NCI-H345 treated with DMSO at 0.1 percent for 48 hours (cell line): Measurements from ENCODE around the gene MPZL1.
"Not testable (repeated sequence)": the region's sequence is repeated elsewhere in the genome, so short reads cannot be mapped to it uniquely, and the experiment has no call there.

Experiments used
- DNase-seq: peaks from one replicate; lab custom pipeline; 2025; ENCODE audit not compliant: unreplicated experiment; lab: John Stamatoyannopoulos, UW

Gene MPZL1

DNA sequence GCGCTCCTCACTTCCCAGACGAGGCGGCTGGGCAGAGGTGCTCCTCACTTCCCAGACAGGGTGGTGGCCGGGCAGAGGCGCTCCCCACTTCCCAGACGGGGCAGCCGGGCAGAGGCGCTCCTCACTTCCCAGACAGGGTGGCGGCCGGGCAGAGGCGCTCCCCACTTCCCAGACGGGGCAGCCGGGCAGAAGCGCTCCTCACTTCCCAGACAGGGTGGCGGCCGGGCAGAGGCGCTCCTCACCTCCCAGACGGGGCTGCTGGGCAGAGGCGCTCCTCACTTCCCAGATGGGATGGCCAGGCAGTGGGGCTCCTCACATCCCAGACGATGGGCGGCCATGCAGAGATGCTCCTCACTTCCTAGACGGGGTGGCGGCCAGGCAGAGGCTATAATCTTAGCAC, 84.5 kb downstream of the MPZL1 start:
- not testable (repeated sequence) for DNase-seq

- not testable (repeated sequence) for DNase-seq
These were observed 84.9 kb downstream of the MPZL1 start for GRCh38 chr1:167806676-167807075.

- DNase-seq, result no peak
These were observed 86.3 kb downstream of the MPZL1 start for GRCh38 chr1:167808104-167808503.

DNA sequence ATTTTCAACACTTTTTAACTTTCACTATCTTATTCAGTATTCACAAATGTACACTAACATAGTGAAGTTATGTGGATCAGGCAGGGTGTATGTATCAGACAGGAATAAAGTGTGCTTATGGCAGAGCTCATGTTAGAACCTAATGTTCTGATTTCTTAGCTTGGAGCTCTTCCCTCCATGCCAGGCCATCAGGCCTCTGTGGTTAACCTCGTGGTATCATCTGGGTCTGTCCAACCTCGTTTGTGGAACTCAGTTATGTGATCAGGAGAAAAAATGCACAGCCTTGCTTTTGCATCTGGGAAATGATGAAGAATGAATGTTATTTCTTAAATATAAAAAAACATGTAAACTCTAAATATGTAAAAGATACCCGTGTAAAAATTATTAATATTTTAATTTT, 86.9 kb downstream of the MPZL1 start:
- no peak for DNase-seq

GRCh38 chr1:167812972-167813371, 91.2 kb downstream of the MPZL1 start:
- no peak for DNase-seq

- no peak for DNase-seq
These were observed 93.9 kb downstream of the MPZL1 start for GRCh38 chr1:167815650-167816049.

DNA sequence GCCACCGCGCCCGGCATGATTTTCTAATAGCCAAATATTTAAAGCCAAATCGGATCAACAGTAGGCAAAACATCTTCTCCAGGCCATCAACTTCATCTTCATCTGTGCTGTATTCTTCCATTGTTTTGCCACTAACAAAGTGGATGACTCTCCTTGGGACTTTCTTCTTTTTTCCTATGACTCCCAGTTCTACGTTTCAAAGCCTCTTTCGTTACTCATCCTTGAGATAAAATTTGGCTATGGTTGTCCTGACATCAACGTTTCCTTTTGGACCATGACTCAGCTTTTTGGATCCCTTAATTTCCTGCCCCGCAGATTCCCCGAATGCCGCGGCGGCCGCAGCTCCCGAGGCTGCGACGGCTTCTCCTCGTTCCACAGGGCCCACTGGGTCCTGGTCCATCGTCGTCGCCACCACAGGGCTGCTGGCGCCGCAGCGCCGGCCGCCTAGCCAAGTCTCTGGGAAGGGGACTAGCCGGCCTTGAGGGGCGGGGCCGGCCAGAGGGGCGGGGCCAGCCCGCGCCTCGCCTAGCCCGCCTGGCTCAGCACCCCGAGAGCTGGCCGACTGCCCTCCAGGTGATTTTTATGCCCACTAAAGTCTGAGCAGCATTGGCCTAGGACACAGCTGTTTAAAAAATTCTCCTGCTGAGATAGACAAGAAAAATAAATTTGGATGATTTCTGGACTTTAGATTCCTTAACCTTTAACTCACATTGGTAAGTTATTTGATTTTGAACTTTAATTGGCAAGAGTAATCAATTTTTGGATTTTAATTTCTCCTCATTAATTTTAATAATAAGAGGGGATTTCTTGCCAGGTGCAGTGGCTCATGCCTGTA, 98.3 kb downstream of the MPZL1 start:
- DNase-seq, result no peak

DNA sequence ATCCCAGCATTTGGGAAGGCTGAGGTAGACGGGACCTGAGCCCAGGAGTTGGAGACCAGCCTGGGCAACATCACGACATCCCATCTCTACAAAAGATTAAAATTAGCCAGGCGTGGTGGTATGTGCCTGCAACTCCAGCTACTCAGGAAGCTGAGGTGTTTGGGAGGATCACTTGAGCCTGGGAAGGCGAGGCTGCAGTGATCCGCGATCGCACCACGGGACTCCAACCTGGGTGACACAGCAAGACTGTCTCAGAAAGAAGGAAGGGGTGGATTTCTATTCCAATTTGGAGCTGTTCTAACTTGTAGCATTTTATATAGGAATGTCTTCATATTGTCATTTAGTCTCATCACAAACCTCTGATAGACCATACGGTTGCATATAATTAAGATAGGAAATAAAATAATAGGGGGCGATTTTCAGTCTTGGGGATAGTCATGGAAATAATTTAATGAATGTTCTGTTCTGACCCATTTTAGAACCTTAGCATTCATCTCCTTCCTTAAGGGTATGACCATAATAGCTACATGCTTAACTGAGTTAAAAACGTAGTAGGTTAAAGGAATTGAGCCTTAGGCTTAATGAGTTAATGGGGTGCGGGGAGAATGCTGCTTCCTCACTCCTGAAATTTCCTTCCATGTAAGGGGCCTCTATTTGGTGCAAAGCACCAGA, 99.0 kb downstream of the MPZL1 start:
- no peak for DNase-seq

- no peak for DNase-seq
These were observed 99.5 kb downstream of the MPZL1 start for GRCh38 chr1:167821356-167821685.

DNA sequence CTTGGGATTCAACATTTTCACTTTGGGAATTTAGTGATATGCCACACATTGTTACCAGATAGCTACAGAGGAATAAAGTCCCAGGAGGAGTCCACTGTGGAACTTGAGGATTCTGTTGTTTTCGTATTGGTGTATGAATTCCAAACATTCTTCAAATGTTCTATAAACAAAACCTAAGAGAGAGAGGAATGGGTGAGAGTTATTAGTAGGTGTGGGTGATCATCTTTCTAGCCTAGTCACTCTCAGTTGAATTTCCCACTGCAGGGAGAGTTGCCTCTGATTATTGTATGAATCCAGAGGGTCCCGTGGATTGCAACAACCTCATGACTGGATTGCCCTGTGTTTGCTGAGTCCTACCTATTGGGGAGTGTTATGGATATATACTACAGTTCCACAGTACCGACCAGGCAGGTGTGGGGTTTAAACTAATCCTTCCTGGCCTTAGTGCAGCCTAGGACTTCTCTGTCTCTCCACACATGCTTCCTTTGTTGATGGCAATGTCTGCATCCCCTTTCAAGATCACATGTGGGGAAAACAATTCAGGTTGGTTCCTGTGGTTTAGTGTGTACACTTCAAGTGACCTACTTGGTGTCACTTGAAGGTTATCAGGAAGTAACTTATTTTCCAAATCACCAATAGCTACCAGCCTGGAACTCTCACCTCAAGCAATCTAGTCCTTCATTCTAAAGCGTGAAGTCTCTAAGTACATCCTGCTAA, 100.3 kb downstream of the MPZL1 start:
- no peak for DNase-seq

DNA sequence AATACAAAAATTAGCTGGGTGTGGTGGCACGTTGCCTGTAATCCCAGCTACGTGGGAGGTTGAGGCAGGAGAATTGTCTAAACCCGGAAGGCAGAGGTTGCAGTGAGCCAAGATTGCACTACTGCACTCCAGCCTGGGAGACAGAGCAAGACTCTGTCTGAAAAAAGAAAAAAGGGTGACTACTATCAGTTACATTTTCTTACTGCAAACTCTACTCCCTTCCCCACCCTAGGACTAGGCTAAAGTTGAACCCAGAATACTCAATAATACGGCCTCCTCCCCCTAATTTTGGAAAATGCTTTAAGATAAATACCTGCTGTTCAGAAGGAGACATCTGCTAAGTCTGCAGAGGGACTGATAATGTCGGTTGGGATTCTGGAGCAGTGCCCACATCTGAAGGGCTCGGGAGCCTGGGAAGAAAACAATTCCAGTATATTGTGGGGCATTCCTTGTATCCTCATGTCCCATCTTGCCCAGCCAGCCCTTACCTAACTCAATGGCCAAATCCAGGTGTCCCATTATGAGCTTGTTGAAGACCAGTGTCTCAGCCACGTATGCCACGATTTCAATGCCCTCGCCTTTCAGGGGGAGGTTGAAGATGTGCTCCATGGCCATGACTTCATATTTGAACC, 102.5 kb downstream of the MPZL1 start:
- DNase-seq, result no peak

GRCh38 chr1:167825419-167826079, 103.8 kb downstream of the MPZL1 start:
- DNase-seq, result no peak

- no peak for DNase-seq
These were observed 104.3 kb downstream of the MPZL1 start for GRCh38 chr1:167826127-167826526.

DNA sequence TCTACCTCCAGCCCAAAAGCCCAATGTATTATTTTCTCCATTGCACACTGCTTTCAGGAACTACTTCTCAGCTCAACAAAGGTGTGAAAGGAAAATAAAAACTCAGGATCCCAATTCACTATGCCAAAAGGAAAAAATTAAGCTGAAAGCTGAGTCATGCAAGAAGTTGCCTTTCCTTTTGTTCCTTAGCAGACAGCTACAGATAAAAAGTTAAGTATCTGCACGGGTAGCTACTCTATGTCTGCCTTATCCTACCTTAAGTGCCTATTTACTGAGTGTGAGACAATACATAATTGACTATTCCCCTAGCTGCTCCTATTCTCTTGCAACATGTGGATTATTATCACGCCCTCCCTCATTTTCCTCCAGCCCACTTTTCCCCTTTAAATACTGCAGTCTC, 108.1 kb downstream of the MPZL1 start:
- DNase-seq, result no peak

GRCh38 chr1:167830668-167831067, 108.9 kb downstream of the MPZL1 start:
- not testable (repeated sequence) for DNase-seq

DNA sequence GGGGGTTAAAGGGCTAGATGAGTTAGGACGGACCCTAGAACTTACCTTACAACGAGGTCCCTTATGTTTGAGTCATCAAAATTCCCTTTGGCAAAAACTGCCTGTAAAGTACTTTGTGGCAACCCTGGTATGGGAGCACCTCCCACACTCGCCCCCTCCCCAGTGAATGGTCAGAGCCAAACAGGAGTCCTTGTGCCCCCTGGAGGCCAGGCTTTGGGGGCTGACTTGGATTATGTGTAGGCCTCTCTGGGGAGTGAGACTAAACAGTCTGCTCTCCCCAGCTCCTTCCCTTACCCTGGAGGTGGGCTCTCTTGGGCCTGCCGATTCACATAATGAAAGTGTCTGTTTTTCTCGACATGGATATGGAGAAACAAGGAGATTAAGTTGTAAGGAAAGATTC, 110.9 kb downstream of the MPZL1 start:
- no peak for DNase-seq

DNA sequence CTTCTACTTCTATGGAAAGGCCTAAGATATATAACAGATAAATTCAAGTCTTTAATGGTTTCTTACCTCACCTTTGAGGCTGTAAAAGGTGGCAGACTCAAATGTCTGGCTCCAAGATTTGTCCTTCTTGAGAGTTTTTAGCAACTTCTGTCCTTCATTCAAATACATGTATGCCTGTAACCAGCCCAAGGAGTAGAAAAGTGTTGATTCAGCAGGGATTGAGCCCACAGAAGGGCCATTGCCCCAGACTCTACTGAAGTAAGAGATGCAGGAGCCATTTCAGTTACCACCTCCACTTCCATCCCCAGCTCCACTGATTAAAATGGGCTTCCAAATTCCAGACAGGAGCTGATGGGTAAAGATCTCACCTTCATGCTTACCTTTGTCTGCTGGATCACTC, 112.1 kb downstream of the MPZL1 start:
- no peak for DNase-seq

GRCh38 chr1:167836197-167836596, 114.4 kb downstream of the MPZL1 start:
- DNase-seq, result no peak

DNA sequence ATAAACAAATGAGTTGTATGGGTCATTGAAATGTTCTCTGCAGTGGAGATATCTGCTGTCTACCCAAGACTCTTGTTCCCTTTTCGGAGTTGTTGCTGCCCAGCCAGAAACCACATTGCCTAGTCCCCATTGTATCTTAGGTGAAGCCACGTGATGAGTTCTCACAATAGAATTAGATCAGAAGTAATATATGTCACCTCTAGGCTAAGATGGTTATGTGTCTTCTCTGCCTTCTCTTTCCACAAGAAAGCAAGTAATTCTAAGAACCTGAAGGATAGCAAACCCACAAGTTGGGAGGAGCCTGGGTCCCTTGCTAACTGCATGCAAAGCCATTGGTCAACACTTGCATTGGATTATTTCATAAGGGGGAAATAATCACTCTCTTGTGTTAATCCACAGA, 115.5 kb downstream of the MPZL1 start:
- DNase-seq, result no peak

DNA sequence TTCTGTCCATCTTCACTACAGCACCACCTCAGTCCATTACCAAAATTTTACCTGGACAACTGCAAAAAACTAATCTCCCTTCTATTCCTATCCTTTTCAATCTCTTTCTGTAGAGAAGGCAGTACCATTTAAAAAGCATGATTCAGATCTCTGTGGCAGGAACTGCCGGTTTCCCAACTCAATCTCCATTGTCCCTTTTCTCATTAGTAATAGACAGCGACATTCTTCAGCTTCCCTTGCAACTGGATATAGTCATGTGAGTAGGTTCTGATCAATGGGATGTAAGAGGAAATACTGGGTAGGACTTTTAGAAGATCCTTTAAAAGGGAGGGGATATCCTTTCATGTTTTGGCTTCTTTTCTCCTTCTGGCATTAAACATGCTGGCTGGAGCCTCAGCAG, 117.2 kb downstream of the MPZL1 start:
- no peak for DNase-seq
